Keratinocyte (primary cell): Measurements from ENCODE around the gene FOXD4L1. TPM values are rescaled to one million over a fixed set of nuclear protein-coding genes. Genes with fewer than 3 reads are reported as not detected.
"Not testable (repeated sequence)": the region's sequence is repeated elsewhere in the genome, so short reads cannot be mapped to it uniquely, and the experiment has no call there.

Experiments used
- DNase-seq: peaks from one replicate; pipeline ENCODE4 v3.0.0-alpha.2; 2011; ENCODE audit warnings: low read depth, missing footprints, low spot score
- FAIRE-seq: peaks from 2 replicates; lab custom pipeline; 2011; peaks lifted over from hg19 to GRCh38; lab: Jason Lieb, UNC
- H2AFZ ChIP-seq: 2 replicates; pipeline ENCODE4 v1.6.0; 2012; ENCODE audit warnings: low read length, control low read depth, inconsistent platforms; ENCODE audit not compliant: control insufficient read depth
- H3K27ac ChIP-seq: 2 replicates; pipeline ENCODE4 v1.5.1; 2011; ENCODE audit warnings: low read length; ENCODE audit not compliant: control insufficient read depth, insufficient read depth
- H3K27me3 ChIP-seq: 3 replicates; pipeline ENCODE4 v1.6.0; 2011; ENCODE audit warnings: low read length; ENCODE audit not compliant: control insufficient read depth, insufficient read depth; ENCODE audit errors: extremely low read depth
- H3K36me3 ChIP-seq, 2 experiments: 2 replicates in 1 of 2; 3 replicates in 1 of 2; pipeline ENCODE4 v1.5.1; 2011; ENCODE audit warnings: low read length in 2 of 2, mild to moderate bottlenecking in 1 of 2; ENCODE audit not compliant: control insufficient read depth in 2 of 2, insufficient read depth in 2 of 2; ENCODE audit errors: extremely low read depth in 1 of 2
- H3K4me1 ChIP-seq: 3 replicates; pipeline ENCODE4 v1.5.1; 2011; ENCODE audit warnings: low read length; ENCODE audit not compliant: control insufficient read depth, insufficient read depth; ENCODE audit errors: extremely low read depth
- H3K4me2 ChIP-seq: 3 replicates; pipeline ENCODE4 v1.6.0; 2011; ENCODE audit warnings: low read depth, low read length; ENCODE audit not compliant: control insufficient read depth, insufficient read depth; ENCODE audit errors: extremely low read depth
- H3K4me3 ChIP-seq, 3 experiments: fragments of 200-600 bp in 1 of 3; sonication (generic) in 1 of 3; 2 replicates in 2 of 3; 3 replicates in 1 of 3; pipeline ENCODE4 v1.5.1; 2011 to 2016; ENCODE audit warnings: low read length in 3 of 3, mild to moderate bottlenecking in 3 of 3, control low read depth in 2 of 3, inconsistent platforms in 1 of 3, low read depth in 1 of 3, mixed read lengths in 1 of 3, mixed run types in 1 of 3, moderate library complexity in 1 of 3; ENCODE audit not compliant: control insufficient read depth in 2 of 3, insufficient read depth in 2 of 3; ENCODE audit errors: extremely low read depth in 1 of 3
- H3K79me2 ChIP-seq: 2 replicates; pipeline ENCODE4 v1.6.0; 2012; ENCODE audit warnings: low read length; ENCODE audit not compliant: control insufficient read depth, insufficient read depth
- H3K9ac ChIP-seq: 3 replicates; pipeline ENCODE4 v1.6.0; 2011; ENCODE audit warnings: low read length; ENCODE audit not compliant: control insufficient read depth, insufficient read depth; ENCODE audit errors: extremely low read depth
- H3K9me1 ChIP-seq: 3 replicates; pipeline ENCODE4 v1.6.0; 2011; ENCODE audit warnings: low read length; ENCODE audit not compliant: control insufficient read depth, insufficient read depth; ENCODE audit errors: extremely low read depth
- H3K9me3 ChIP-seq: 2 replicates; pipeline ENCODE4 v1.5.1; 2012; ENCODE audit warnings: low read depth, low read length; ENCODE audit not compliant: control insufficient read depth
- H4K20me1 ChIP-seq: 3 replicates; pipeline ENCODE4 v1.6.0; 2011; ENCODE audit warnings: low read length; ENCODE audit not compliant: control insufficient read depth, insufficient read depth; ENCODE audit errors: extremely low read depth
- dilution Hi-C: fragments of 300-500 bp; cut with MboI; formaldehyde crosslinking; loops from one replicate; pipeline ENCODE4 v1.7.0; 2020; ENCODE audit warnings: low sequenced_read_pairs; ENCODE audit not compliant: extremely low pct_ligation_motif_present
- polyA plus RNA-seq, 5 experiments: library from polyadenylated mRNA; depleted of rRNA in 3 of 5; stranded (reverse) in 3 of 5; stranded (forward) in 1 of 5; unstranded in 1 of 5; fragments of >200 nt; gene quantifications; 1 replicate in 1 of 5; 2 replicates in 3 of 5; 3 replicates in 1 of 5; pipeline versions ENCODE4 v1.2.1 to v1.2.3, GENCODE V29; 2011 to 2012; ENCODE audit warnings: missing spikeins in 2 of 5, low read depth in 1 of 5, low replicate concordance in 1 of 5

FOXD4L1 gene
- polyA plus RNA-seq, 1 donor (not counting 4 experiments of a cell fraction or from before 2014, with no cell fraction given) = 0.09 TPM

- H3K9me3 ChIP-seq, H3K36me3 ChIP-seq, H3K27ac ChIP-seq, H4K20me1 ChIP-seq, FAIRE-seq, H3K27me3 ChIP-seq, H2AFZ ChIP-seq, H3K9ac ChIP-seq, dilution Hi-C loops, H3K4me1 ChIP-seq, H3K9me1 ChIP-seq, H3K4me3 ChIP-seq, H3K79me2 ChIP-seq, DNase-seq, H3K4me2 ChIP-seq: not testable (repeated sequence)
These were observed 18.6 kb downstream of the FOXD4L1 start for GRCh38 chr2:113517025-113517424.

- H3K27me3 ChIP-seq, H4K20me1 ChIP-seq, H3K79me2 ChIP-seq, H3K9me3 ChIP-seq, H3K4me2 ChIP-seq, H3K4me1 ChIP-seq, dilution Hi-C loops, H3K9me1 ChIP-seq, H3K27ac ChIP-seq, H3K4me3 ChIP-seq, H2AFZ ChIP-seq, DNase-seq, H3K9ac ChIP-seq, H3K36me3 ChIP-seq, FAIRE-seq: not testable (repeated sequence)
These were observed 22.4 kb downstream of the FOXD4L1 start for GRCh38 chr2:113520837-113521236.

GRCh38 chr2:113521492-113521891 lies 23.0 kb downstream of the FOXD4L1 start:
- H3K9me3 ChIP-seq, H3K27ac ChIP-seq, H3K9ac ChIP-seq, H3K36me3 ChIP-seq, FAIRE-seq, H3K4me1 ChIP-seq, H3K9me1 ChIP-seq, DNase-seq, H3K4me2 ChIP-seq, H3K4me3 ChIP-seq, H3K79me2 ChIP-seq, dilution Hi-C loops, H4K20me1 ChIP-seq, H2AFZ ChIP-seq, H3K27me3 ChIP-seq: not testable (repeated sequence)

DNA sequence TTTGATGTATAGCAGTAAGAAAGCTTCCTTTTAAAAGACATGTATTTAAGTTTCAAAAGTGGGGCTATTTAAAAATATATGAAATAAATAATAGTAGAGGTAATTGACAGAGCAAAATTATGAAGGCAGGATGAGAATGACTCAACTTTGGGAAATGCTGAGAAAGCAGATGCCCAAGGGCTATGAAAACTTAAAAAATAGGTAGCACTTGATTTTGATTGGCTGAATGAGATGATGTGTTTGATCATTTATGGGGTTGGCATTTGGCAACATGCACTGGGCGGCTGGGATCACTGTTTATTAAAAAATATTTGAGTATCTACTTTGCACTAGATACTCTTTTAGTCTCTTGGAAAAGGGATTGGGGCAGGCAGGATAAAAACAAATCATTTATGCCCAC lies 26.5 kb downstream of the FOXD4L1 start:
- H3K4me3 ChIP-seq, H3K36me3 ChIP-seq, H4K20me1 ChIP-seq, H3K27ac ChIP-seq, H3K79me2 ChIP-seq, H3K27me3 ChIP-seq, H3K9ac ChIP-seq, dilution Hi-C loops, H2AFZ ChIP-seq, FAIRE-seq, H3K9me1 ChIP-seq, H3K4me1 ChIP-seq, H3K9me3 ChIP-seq, DNase-seq, H3K4me2 ChIP-seq: not testable (repeated sequence)

GRCh38 chr2:113527350-113528045 lies 29.0 kb downstream of the FOXD4L1 start:
- H3K4me3 ChIP-seq, H3K9ac ChIP-seq, H3K9me1 ChIP-seq, H3K9me3 ChIP-seq, H3K4me1 ChIP-seq, H3K27me3 ChIP-seq, FAIRE-seq, H2AFZ ChIP-seq, DNase-seq, dilution Hi-C loops, H3K4me2 ChIP-seq, H3K79me2 ChIP-seq, H3K27ac ChIP-seq, H4K20me1 ChIP-seq, H3K36me3 ChIP-seq: not testable (repeated sequence)
